T-helper 2 cell treated with Interferon-gamma antibody and Interleukin-4, amounts not matched to agents 100 ng/mL and 5 ng/mL, for 36 hours (primary cell): ENCODE results near the gene NFATC4. TPM values are rescaled to one million over a fixed set of nuclear protein-coding genes. Genes with fewer than 3 reads are reported as not detected.
"Not testable (repeated sequence)": the region's sequence is repeated elsewhere in the genome, so short reads cannot be mapped to it uniquely, and the experiment has no call there.

ENCODE experiments used
- intact Hi-C: fragments of 100-400 bp; cut with micrococcal nuclease; formaldehyde crosslinking; loops from one replicate; pipeline ENCODE4 v1.15.1; 2023
- total RNA-seq: library from RNA; stranded (reverse); gene quantifications from 2 replicates; pipeline ENCODE4 v1.2.3, GENCODE V29; 2022

NFATC4 gene
- total RNA-seq, 1 donor from 2014 or later = 0.09 TPM

DNA sequence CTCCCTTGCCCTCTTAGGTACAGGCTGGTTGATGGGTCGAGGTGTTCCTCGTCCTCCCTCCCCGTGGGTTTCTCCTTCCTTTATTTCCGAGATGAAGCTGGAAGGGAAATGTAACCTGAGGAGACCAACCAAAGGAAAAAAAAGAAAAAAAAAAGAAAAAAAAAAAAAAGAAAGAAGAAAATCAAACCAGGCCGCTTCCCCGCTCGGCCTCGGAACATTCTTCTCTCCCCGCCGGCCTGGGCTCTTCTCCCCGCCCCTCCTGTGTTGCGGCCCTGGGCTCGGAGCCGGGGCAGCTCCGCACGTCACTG is 1.6 kb upstream of the NFATC4 start:
- intact Hi-C loops = loop anchor here (5.0 kb wide), 1 partner anchor 34 kb away; no protein-coding TSS in a partner anchor

DNA sequence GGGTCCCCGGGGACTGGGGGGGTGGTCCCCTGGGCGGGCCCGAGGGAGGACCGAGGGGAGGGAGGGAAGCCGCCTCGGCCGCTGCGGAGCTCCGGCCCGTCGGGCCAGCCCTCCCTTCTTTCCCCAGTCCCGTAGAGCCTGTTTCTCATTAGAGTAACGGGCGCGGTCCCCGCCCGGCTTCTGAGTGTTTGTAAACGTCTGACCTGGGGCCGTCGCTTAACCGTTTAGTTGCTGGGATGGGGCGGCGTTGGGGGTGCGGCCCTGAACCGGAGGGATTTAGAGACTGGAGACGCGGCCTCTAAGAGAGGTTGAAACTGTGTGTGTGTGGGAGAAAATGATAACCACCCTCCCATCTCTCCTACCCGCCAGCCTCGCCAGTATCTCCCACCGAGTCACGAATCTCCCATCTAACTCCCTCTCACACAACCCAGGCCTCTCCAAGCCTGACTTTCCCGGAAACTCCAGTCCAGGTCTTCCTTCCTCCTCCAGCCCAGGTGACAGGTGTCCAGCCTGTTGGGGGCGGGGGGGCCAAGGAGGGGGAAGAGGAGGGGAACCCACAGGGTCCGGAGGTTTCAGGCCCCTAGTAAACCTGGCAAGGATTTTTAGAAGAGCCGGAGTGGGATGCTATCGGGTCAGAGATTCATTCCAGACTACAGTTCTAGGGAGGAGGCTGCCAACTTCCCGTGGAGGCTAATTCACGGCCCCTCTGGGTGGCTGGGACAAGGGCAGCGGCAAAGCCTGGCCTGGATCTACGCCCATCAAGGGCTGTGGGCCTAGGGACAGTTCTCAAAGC is 1.1 kb upstream of the NFATC4 start:
- intact Hi-C loops = loop anchor here (5.0 kb wide), 1 partner anchor 35 kb away; no protein-coding TSS in a partner anchor

DNA sequence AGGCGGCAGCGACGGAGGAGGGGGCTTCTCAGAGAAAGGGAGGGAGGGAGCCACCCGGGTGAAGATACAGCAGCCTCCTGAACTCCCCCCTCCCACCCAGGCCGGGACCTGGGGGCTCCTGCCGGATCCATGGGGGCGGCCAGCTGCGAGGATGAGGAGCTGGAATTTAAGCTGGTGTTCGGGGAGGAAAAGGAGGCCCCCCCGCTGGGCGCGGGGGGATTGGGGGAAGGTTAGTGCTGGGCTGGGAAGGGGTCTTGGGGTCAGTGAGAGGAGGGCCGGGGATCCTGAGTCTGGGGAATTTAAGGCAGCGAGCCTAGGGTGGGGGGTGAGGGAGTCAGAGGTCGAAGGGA is 203 bp downstream of the NFATC4 start:
- intact Hi-C loops = loop anchor here (5.0 kb wide), 1 partner anchor 36 kb away; no protein-coding TSS in a partner anchor

GRCh38 chr14:24368562-24369252 is 723 bp downstream of the NFATC4 start:
- intact Hi-C loops = loop anchor here (5.0 kb wide), 1 partner anchor 36 kb away; no protein-coding TSS in a partner anchor

DNA sequence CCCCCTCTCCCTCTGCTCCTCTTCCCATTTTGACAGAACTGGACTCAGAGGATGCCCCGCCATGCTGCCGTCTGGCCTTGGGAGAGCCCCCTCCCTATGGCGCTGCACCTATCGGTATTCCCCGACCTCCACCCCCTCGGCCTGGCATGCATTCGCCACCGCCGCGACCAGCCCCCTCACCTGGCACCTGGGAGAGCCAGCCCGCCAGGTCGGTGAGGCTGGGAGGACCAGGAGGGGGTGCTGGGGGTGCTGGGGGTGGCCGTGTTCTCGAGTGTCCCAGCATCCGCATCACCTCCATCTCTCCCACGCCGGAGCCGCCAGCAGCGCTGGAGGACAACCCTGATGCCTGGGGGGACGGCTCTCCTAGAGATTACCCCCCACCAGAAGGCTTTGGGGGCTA is 1.5 kb downstream of the NFATC4 start:
- intact Hi-C loops = loop anchor here (5.0 kb wide), 1 partner anchor 37 kb away; no protein-coding TSS in a partner anchor

DNA sequence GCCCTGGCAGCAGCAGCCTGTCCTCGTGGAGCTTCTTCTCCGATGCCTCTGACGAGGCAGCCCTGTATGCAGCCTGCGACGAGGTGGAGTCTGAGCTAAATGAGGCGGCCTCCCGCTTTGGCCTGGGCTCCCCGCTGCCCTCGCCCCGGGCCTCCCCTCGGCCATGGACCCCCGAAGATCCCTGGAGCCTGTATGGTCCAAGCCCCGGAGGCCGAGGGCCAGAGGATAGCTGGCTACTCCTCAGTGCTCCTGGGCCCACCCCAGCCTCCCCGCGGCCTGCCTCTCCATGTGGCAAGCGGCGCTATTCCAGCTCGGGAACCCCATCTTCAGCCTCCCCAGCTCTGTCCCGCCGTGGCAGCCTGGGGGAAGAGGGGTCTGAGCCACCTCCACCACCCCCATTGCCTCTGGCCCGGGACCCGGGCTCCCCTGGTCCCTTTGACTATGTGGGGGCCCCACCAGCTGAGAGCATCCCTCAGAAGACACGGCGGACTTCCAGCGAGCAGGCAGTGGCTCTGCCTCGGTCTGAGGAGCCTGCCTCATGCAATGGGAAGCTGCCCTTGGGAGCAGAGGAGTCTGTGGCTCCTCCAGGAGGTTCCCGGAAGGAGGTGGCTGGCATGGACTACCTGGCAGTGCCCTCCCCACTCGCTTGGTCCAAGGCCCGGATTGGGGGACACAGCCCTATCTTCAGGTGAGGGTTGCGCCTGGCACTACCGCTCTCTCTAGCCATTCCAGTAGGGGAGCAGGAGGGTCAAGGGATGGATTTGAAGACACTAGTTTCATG is 2.1 kb downstream of the NFATC4 start:
- intact Hi-C loops = loop anchor here (5.0 kb wide), 1 partner anchor 38 kb away; no protein-coding TSS in a partner anchor

GRCh38 chr14:24370748-24371147 is 2.8 kb downstream of the NFATC4 start:
- intact Hi-C loops = no loop called here

DNA sequence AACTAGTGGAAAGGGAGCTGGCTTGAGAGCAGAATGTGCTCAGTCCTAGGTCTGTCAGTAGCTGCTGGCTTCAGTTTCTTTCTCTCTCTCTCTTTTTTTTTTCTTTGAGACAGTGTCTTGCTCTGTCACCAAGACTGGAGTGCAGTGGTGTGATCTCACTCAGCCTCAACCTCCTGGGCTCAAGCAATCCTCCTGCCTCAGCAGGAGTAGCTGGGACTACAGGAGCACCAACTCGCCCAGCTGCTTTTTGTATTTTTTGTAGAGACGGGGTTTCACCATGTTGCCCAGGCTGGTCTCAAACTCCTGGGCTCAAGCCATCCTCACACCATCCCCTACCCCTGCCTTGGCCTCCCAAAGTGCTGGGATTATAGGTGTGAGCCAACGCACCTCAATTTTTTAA is 3.6 kb downstream of the NFATC4 start:
- intact Hi-C loops = not testable (repeated sequence)

DNA sequence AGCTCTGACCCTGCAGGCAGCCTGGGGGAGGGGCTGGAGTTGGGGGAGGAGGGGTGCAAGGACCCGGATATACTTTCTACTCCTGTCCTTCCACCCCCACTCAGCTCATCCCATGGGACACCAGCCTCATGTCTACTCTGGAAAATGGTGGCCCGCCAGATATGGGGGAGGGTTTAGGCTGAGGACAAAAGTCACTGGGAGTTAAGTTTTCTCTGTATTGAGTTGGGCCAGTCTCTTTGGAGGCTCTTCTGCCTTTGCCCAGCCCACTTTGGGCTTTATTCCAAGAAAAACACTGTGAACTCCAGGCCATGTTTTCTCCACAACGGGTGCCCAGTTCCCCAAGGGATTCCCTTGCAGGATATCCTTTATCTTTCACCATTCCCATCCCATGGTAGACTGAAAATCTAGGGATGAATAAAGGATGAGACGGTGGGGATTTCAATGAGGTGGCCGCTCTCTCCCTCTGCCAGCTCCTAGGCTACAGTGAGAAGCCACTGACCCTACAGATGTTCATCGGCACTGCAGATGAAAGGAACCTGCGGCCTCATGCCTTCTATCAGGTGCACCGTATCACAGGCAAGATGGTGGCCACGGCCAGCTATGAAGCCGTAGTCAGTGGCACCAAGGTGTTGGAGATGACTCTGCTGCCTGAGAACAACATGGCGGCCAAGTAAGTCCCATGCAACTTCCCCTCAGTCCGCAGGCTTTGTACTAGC is 4.9 kb downstream of the NFATC4 start:
- intact Hi-C loops = no loop called here

DNA sequence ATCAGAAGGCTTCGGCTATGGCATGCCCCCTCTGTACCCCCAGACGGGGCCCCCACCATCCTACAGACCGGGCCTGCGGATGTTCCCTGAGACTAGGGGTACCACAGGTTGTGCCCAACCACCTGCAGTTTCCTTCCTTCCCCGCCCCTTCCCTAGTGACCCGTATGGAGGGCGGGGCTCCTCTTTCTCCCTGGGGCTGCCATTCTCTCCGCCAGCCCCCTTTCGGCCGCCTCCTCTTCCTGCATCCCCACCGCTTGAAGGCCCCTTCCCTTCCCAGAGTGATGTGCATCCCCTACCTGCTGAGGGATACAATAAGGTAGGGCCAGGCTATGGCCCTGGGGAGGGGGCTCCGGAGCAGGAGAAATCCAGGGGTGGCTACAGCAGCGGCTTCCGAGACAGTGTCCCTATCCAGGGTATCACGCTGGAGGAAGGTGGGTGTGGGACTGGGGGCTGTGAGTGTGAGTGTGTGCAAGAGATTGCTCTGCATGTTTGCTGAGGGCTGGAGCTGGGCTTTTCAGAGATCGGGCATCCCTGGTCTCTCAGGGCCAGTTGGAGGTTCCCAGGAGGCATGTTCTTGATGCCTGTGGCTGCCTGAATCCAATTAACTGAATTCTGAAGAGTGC is 8.6 kb downstream of the NFATC4 start:
- intact Hi-C loops = no loop called here

GRCh38 chr14:24377126-24377525 is 9.1 kb downstream of the NFATC4 start:
- intact Hi-C loops = no loop called here

DNA sequence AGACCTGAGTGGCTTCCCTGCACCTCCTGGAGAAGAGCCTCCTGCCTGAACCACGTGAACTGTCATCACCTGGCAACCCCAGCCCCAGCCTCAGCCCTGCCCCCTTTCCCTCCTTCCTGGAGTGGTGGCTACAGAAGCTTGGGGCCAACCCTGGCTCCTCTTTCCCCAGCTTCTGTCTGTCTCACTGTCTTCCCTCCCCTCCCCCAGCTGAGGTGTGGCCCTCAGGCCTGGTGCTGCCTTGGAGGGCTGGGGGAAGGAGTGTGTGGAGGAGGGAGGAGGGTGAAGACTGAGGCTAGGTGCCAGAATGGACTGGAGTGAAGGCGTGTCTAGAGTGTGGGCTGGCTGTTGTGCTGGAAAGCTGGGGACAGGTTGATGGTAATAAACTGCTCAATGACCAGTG is 9.7 kb downstream of the NFATC4 start:
- intact Hi-C loops = no loop called here

DNA sequence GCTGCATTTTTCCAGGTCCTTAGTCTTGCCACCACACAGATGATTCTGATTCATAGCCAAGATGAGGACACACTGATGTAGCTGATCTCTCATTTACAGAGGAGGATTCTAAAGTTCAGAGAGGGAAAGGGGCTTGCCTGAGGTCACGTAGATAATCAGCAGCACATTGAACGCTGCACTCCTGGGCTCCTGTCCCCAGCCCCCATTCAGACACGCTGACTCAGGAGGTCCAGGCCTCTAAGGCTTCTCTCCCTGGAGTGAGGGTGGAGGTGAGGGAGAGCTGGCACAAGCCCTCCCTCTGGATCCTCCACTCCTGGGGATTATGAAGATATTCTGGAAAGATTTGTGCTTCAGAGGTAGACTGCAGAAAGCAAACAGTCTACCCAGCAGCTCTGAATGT is 10.3 kb downstream of the NFATC4 start:
- intact Hi-C loops = no loop called here

GRCh38 chr14:24378981-24379906 is 11.3 kb downstream of the NFATC4 start:
- intact Hi-C loops = no loop called here

- intact Hi-C loops = no loop called here
Observed at GRCh38 chr14:24379907-24380730, 12.1 kb downstream of the NFATC4 start.

- intact Hi-C loops = no loop called here
Observed at GRCh38 chr14:24381363-24382063, 13.5 kb downstream of the NFATC4 start.

- intact Hi-C loops = no loop called here
Observed at GRCh38 chr14:24382064-24382371, 14.0 kb downstream of the NFATC4 start.

GRCh38 chr14:24384169-24384568 is 16.2 kb downstream of the NFATC4 start:
- intact Hi-C loops = no loop called here
